ENCODE results near the gene DCAF7.

DCAF7 gene

DNA sequence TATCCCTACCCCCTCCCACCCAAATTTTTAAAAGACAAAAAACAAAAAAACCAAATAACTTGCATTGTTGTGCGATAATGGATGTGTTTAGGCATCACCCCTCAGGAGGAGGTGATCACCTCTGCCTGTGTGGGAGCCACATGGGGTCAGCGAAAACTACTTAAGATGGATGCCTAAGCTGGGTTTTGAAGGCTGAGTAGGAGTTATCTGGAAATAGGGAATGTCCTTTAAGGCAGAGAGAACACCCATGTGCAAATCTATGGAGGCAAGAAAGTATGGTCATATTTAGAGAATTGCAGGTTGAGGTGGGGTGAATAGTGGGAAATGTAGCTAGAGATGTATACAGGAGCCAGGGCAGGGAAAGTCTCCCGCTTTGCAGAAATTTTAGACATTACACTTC, 44.9 kb downstream of the DCAF7 start:
- DNase-seq: no peak

DNA sequence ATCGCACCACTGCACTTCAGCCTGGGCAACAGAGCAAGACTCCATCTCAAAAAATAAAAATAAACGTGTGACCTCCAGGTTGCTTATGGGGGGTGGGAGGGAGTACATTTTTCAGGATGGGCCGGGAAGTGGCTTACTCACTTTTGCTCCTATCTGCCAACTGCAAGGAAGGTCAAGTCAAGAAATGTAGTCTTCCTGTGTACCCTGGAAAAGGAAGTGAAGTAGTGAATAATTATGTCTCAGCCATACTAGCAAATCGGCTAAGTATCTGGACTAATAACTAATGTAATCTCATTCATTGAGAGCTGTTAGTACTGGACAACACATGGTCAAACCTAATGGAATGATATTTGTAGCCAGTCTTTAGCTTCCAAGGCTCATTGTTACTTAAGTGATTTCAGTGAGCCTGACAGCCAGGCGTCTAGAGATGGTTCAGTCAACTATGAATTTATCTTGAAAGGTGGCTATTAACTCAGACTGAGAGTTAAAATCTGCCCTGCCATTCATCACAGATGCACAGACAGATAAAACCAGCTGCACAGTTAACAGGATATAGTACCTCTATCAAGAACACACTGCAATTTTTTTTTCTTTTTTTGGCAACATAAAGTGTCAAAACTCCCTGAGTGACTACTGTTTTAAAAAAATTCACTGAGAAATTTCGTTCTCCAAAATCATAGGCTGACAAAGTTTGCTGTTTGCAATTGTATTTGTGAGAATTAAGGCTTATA, 46.7 kb downstream of the DCAF7 start:
- DNase-seq: no peak

DNA sequence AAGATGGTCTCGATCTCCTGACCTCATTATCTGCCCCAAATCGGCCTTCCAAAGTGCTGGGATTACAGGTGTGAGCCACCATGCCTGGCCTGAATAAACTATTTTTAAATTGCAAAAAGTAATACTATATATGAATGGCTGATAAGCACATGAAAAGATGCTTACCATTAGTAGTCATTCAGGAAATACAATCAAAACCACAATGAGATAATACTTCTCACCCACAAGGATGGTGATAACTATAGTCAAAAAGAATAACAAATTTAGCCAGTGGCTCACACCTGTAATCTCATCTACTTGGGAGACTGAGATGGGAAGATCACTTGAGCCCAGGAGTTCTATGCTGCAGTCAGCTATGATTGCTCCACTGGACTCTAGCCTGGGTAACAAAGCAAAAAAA, 48.0 kb downstream of the DCAF7 start:
- DNase-seq: no peak

DNA sequence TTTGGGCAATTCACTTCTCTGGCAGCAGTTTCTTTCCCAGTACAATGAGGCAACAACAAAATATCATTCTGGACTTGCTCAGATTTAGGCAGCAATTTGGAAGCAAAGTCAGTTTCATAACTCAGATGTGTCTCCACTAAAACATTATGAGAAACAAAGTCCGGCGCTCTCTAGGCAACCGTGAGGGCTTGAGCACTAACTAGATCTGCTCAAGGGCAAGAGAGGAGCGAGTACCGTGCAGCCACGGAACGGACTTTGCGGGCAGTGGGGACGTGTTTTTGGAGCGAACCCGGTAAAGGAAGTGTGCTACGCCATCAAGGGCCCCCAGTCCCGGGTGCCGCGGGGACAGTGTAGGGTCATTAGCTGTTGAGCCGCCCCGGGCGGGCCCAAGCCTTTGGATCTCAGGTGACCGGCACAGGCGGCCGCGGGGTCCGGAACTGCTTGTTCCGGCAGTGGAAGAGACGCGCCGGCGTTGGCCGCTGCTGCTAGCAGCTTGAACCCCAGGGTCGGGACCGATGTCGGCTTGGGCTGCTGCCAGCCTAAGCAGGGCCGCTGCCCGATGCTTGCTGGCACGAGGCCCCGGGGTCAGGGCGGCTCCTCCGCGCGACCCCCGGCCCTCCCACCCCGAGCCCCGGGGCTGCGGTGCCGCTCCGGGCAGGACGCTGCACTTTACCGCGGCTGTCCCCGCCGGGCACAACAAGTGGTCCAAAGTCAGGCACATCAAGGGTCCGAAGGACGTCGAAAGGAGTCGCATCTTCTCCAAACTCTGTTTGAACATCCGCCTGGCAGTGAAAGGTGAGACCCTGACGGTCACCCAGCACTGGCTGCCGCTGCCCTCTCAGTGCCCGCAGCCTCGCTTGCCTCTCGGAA, 50.5 kb downstream of the DCAF7 start, which contains the start of gene TACO1:
Gene TACO1 (plus strand): TSS at position 327 of the 870 bp plus-strand sequence. CDS start 189 bp downstream, at position 516.
- peak; percentile 75 for DNase-seq

DNA sequence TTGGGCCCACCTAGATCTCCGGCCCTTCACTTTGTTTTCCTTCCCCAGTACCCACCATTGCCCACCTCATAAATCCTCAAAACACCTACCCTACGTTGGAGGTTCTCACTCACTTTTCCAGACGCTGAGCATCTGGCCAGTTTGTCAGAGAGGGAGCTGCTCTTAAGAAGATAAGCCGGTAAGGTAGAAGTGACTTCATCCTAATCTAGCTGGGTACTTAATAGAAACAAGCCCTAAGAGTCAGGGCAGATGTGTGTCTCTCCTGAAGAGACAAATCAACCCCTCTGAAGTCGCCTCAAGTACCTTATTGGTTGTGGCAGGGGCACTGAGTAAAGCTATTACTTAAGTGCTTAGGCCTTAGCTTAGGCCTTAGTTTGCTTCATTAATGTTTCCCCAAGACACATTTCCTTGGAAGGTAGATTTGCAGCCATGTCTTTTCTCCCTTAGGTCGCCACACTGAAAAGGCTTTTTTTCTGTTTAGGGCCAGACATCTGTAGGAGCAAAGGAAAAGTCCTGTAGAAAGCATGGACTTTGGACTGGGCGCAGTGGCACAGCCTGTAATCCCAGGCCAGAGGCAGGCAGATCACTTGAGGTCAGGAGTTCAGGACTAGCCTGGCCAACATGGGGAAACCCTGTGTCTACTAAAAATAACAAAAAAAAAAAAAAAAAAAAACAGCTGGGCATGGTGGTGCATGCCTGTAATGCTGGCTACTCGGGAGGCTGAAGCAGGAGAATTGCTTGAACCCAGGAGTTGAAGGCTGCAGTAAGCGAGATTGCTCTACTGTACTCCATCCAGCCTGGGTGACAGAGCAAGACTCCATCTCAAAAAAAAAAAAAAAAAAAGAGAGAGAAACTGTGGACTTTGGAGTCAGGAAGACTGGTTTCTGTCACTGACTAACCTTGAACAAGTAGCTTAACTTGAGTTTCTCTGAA, 51.4 kb downstream of the DCAF7 start:
- DNase-seq: no peak

DNA sequence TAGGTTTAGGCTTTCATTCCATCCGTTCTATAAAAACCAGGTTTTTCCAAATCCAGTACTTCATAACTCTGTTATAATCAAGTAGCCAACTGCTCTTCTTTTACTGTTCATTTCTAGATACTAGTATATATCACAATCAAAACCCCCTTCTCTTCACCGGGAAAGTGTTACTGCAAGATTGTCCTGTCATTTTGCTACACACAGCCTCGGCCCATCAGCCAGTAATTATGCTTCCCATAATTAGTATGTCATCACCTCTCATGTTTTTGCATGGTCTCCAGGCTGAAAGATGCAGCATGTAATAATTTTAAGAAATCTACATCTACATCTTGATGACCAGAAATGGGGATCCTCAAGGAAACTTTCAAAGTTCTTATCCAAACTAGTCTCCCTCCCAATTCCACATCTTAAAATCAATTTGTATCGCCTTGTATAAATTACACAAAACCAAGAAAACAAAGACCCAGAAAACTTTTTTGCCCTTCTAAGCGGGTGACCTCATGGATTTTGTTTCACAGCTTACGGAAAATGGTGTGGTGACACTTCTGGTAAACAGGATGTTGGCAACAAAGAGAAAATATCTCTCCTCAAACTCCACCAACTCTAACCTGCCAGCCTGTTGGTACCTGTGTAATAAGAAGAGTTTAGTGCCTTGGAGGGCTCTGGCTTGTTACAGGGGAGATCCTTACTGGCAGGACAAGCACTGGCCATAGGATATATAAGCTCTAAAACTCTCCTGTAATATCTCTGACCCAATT, 59.7 kb downstream of the DCAF7 start:
- peak; percentile 12 for DNase-seq

DNA sequence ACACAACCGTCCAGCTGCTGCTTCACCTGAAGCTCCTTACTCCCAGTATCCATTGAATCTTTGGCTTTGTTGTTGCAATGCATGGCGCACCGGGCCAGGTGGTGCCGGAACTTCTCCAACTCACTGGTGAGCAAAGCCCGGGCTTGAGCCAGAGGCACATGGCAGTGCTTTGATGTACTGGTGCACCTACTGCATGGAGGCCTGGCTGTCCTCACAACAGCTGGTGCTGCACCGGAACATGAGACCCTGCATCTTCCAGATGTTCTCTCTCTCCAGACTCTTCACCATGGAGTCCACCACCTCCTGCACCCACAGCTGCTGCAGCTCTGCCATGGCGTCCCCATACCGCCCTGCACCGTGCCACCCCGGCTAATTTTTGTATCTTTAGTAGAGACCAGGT, 60.6 kb downstream of the DCAF7 start:
- DNase-seq: no peak

DNA sequence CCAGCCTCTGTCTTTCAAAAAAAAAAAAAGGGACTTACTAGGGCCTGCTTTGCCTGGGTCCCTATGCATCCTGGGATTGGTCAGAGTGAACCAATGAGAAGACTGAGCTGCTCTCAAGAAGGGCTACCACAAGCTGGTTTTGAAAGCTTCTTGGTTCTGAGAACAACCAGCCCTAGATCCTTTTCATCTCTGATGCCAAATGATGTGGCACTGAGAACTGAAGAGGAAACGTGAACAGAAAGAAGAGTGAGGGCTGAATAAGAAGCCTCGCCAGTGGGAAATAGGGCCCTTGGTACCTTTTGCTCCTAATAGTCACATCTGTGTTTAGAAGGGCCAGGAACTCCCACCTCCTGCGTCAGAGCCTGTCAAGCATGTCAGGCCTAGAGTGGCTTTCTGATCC, 61.1 kb downstream of the DCAF7 start:
- DNase-seq: no peak

DNA sequence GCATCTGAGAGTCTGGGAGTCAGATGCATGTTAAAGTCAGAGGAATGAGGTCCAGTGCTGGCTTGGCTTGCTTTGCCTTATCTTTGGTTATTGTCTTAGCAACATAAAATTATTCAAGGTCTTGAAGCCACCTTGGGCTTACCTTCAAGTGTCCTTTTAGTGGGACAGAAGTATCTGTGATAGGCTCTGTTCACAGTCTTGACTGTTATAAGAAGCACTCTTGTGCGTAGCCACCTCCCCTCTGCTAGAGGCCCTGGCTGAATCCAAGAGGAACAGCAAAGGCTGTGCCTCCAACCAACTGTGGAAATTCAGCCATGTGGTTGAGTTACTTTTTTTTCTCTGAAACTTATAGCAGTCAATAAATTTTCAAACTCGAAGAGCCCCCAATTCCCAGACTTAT, 63.4 kb downstream of the DCAF7 start:
- DNase-seq: no peak

DNA sequence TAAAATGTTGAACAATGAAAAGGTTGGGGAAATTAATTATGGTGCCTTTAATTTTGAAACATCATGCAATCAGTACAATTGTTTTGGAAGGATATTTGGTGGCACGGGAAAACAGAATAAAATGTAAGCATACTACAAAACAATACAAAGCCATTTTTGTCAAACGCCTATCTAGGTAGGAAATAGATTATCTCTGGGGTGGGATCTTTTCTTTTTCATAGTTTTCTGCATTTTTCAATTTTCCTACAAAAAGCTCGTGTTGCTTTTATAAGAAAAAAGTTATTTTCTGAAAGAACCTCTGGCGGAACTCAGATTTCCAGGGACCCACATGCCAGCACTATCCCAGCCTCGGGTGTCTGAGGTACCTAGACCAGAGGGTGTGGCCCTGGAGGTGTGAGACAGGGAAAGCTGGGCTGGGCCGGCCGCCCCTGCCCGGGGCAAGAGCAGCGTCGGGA, 71.0 kb downstream of the DCAF7 start:
- no peak for DNase-seq

DNA sequence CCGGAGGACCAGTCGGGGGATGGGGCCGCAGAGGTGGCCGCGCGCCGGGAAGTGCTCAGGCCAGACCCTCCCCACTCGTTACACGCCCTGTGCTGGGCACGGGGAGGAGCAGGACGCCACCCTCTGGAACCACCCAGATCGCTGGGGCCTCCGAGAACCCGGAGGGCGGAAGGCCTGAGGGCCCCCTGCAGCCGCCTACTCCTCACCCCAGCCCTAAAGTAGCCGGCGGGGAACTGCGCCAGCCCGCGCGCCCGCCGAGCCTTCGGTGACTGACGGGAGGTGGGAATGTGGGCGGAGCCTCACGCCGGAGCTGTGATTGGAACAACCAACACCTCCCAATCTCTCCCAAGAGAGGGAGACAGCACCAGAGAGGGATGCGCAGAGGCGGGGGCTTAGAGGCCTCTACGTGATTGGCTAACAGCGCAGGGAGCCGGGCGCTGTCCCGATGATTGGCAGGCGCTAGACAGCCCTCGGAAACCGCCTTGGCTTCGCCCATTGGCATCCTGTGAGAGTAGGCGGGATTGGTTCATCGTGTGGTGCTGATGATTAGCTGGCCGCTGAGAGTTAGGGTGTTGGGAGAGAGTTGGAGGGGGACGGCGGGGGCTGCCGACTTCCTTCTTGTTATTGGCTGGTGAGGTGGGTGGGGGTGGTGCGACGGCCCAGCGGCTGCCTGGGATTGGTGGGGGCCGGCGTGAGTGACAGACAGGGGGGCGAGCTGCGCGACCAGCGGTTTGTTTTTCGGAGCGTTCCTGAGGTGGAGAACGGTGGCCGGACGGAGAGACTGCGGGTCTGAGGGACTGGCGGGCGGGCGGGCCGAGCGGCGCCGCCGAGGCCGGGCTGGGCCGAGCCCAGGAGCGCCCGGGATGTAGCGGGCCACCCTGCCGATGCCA, 71.7 kb downstream of the DCAF7 start, which contains the start of gene MAP3K3:
Gene MAP3K3 (plus strand): TSS at position 734 of the 890 bp plus-strand sequence. CDS start 343 bp downstream, outside the sequence.
- DNase-seq: peak; percentile 97

DNA sequence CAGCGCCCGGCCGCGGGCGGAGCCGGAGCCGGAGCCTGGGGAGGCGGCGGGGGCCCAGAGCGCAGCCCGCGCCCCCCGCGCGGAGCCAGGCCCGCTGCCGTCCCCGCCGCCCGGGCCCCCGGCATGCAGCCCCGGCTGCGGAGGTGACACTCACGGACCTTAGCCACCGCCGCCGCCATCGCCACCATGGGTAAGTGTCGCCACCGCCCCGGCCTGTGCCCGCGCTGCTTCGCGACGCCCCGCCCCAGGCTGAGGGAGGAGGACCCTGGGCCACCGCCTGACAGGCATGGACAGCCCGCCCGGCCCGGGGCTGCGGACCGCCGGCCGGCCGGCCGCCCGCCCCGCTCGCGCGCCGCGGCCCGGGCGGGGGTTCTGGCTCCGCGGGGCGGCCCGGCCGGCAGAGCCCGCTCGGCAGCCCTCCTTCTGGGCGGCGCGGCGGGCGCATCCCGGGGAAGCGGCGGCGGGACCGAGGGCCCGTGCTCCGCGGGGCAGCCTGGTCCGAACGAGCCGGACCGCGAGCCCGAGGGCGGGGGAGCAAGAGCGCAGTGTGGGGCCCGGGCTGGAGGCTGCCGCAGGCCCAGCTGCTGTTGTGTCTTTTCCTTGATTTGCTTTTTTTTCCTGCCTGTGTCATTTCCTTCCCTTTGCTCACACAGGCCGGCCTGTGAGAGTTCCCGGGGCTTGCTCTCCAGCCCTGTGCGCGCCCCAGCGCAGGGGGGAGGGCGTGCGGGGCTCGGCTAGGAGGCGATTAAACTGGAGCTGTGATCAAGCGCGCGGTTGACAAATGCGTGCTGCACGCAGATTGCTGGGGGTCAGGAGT, 72.5 kb downstream of the DCAF7 start:
- peak; percentile 52 for DNase-seq

DNA sequence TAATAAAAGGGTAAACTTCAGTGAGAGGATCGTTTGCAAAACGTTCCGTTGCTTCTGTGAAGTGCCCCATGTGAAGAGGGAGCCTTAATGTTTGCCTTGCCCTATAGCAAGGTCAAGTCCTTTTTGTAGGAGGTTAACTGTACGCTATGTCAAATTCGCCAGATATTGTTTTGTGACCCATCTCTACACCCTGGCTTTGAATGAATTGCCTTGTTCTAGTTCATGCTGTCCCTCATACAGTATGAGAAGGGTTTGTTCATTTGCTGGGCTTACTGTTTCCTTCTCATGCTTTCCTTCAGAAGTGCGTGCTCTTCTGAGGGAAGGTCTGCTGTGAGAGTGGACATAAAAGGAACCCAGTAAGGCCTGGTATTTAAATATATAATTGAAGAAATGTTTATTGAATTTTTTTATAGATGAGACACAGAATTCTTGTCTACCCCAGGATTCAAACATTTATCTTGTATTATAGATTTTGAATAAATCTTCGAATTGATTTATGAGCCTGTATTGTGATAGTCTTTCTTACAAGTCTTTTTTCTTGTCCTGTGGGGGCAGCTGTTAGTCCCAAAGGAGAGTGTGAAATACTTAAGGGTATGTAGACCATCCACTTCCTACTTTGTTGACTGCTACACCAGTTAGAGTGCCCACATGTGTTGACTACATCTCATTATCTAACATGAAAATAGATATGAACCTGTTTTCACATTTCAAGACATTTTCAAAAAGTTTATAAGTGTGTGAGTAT, 73.7 kb downstream of the DCAF7 start:
- DNase-seq: no peak

DNA sequence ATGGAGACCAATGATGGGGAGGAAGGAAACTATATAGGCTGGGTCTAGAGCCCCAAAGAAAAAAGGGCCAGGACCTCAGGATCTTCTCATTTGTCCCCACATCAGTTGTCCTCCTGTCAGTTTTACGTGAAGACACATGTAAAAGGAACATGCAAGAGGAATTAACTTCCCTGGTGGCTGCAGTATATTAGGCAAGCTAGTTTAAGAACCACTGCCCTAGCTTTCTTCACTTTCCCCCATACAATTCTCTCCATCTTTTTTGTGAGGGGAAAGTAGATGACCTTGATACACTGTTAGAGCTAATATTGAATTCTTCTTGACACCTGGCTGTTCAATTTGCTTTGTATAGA, 74.2 kb downstream of the DCAF7 start:
- DNase-seq: no peak

DNA sequence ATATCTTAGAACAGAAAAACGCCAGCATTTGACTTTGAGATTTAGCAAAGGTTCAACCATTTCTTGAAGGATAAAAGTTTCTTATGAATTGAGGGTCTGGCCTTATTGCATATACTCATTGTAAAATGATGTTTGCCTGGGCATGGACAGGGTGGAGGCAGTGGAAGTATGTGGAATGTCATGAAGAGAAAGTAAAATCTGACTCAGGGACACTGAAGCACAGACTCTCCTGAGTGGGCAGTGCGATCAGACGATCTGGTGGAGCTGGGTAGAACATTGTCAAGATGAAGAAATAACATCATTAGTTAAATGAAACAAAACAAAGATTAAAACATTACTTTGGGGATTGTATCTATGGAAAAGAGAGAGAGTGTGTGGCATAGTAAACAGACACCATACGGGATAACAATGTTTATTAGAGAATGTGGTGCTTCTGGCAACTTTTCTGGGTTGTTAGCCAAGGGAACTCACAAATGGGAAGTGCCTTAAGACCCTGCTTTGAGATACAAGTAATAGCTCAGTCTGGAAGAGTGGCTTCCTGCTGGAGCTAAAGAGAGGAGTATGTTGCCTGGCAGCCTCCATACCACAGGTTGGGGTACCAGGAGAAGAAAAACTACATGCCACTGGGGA, 76.4 kb downstream of the DCAF7 start:
- DNase-seq: no peak

DNA sequence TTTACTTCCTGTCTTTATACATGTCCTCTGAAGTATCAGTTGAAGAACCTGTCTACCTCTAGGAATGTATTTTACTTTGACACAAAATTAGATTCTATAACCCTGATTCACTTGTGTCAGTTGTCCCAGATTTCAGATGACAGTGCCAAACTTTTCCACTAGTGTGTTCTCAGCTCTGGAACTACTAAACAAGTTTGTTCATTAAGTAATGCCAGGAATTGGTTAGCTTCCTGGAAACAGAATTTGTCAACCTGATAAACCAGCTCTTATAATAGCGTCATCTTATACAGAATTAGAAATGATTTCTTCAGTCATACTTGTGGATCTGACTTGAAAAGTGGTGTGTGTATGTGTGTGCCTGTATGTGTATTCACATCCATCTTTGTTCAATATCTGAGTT, 79.3 kb downstream of the DCAF7 start:
- no peak for DNase-seq

DNA sequence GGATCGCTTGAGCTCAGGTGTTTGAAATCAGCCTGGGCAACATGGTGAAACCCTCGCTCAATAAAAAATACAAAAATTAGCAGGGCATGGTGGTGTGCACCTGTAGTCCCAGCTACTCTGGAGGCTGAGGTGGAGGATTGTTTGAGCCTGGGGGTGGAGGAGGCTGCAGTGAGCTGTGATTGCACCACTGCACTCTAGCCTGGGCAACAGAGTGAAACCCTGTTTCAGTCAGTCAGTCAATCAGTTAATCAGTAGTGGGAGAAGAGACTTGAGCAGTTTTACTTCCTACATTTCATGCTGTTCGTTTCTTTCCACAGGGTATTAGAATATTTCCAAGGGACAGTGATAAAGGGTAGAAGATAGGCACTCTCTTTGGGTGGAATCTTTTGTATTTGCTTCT, 80.8 kb downstream of the DCAF7 start:
- DNase-seq: no peak

DNA sequence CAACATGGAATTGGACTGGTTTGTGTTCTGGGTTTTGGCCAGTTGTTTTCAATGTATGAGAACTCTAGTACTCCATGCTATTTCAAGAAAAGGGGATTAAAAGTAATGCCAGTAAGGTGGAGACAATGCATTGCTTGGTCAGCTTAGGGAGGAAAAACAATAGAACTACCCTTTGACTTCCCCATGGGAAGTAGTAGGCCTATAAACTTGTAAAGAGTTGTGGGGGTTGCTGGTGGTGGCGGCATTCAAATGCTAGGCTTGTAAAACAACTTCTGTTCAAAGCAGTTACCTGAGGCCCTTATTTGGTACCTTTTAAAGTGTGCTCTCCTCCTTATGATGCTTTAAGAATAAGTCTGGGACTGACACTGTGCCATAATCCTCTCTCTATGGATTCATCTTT, 81.3 kb downstream of the DCAF7 start:
- no peak for DNase-seq

DNA sequence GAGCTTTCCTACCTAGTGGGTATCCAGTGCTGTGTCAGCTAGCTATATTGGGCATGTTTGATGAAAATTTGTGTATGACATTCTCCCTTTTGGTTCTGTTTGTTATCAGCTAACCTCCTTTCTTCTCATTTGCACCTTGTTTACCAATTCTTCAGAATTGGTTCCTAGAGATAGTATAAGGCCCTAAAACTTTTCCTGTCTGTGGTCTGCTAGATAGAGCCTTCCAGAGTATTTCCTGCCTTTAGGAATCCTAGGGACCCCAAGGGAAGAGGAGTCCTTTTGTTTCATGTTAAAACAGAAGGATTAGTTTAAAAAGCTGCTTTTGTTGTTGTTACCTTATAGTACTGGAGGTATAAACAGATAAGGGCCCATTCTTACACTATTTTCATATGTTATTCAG, 83.5 kb downstream of the DCAF7 start:
- DNase-seq: no peak
